Fibroblast of lung (primary cell): ENCODE measurements around the gene THOC6.

Experiments used
- CTCF ChIP-seq, 2 donors: IDR thresholded peaks in 1 of 2; conservative IDR thresholded peaks in 1 of 2; 1 replicate in 1 of 2; 2 replicates in 1 of 2; pipeline ENCODE4 v1.5.1; 2011 to 2012; ENCODE audit warnings: low read length in 2 of 2, control low read depth in 1 of 2, inconsistent platforms in 1 of 2, low read depth in 1 of 2, mild to moderate bottlenecking in 1 of 2
- EZH2 ChIP-seq: IDR thresholded peaks from 2 replicates; pipeline ENCODE4 v1.5.1; 2012; ENCODE audit warnings: low read length, control low read depth, mild to moderate bottlenecking; ENCODE audit errors: missing control alignments

GRCh38 chr16:3023415-3023668 lies 493 bp upstream of the THOC6 start:
- TF ChIP-seq CTCF (conservative IDR thresholded peaks at IDR 0.05 in 1 of 2, IDR thresholded peaks at IDR 0.05 in 1 of 2; ENCODE audit: low read depth in 1 of 2, low read length in 2 of 2) (no peak), EZH2 (no peak)
